Activated T-helper 1 cell treated with anti-CD3 and anti-CD28 coated beads, Interleukin-12 subunit alpha, Interleukin-12 subunit beta, Interleukin-2, Interleukin-4 antibody, amounts not matched to agents 30 ng/mL and 10 ng/mL and 1 ng/mL, durations not matched to agents 14 hours and 24 hours and 36 hours (primary cell): ENCODE measurements around the gene NUP98. TPM values are rescaled to one million over a fixed set of nuclear protein-coding genes. Genes with fewer than 3 reads are reported as not detected.
"Not testable (repeated sequence)": the region's sequence is repeated elsewhere in the genome, so short reads cannot be mapped to it uniquely, and the experiment has no call there.

ENCODE experiments used
- DNase-seq: peaks from one replicate; pipeline ENCODE4 v3.0.0; 2021; ENCODE audit warnings: low spot score
- H3K27ac Mint-ChIP-seq: one replicate; pipeline ENCODE4 v1.8.0; 2021; ENCODE audit warnings: mild to moderate bottlenecking, mixed read lengths
- H3K27me3 Mint-ChIP-seq: one replicate; pipeline ENCODE4 v1.8.0; 2022; ENCODE audit warnings: mild to moderate bottlenecking, moderate library complexity, mixed read lengths; ENCODE audit not compliant: insufficient read depth
- H3K36me3 Mint-ChIP-seq: one replicate; pipeline ENCODE4 v1.8.0; 2021; ENCODE audit warnings: low read depth, mixed read lengths
- H3K4me1 Mint-ChIP-seq: one replicate; pipeline ENCODE4 v1.8.0; 2021; ENCODE audit warnings: low read depth, mixed read lengths
- H3K4me3 Mint-ChIP-seq: one replicate; pipeline ENCODE4 v1.8.0; 2021; ENCODE audit warnings: mild to moderate bottlenecking, moderate library complexity, mixed read lengths
- H3K9me3 Mint-ChIP-seq: one replicate; pipeline ENCODE4 v1.8.0; 2021; ENCODE audit warnings: mixed read lengths
- intact Hi-C: fragments of 100-400 bp; cut with micrococcal nuclease; formaldehyde crosslinking; loops from one replicate; pipeline ENCODE4 v1.15.1; 2024
- total RNA-seq: library from RNA; stranded (reverse); gene quantifications from 2 replicates; pipeline ENCODE4 v1.2.3, GENCODE V29; 2022

Gene NUP98
- total RNA-seq, 1 donor from 2014 or later, result 122 TPM

GRCh38 chr11:3648843-3649242 is 148.5 kb downstream of the NUP98 start:
- intact Hi-C loops, H3K4me3 Mint-ChIP-seq, H3K36me3 Mint-ChIP-seq, H3K9me3 Mint-ChIP-seq, DNase-seq, H3K27ac Mint-ChIP-seq, H3K4me1 Mint-ChIP-seq: not testable (repeated sequence)
- H3K27me3 Mint-ChIP-seq, result peaks cover 16% of the 10 kb centered on the region

GRCh38 chr11:3645552-3645951 is 151.8 kb downstream of the NUP98 start:
- peaks cover 4% of the 10 kb centered on the region for H3K4me1 Mint-ChIP-seq
- no peaks in the 10 kb centered on the region for H3K9me3 Mint-ChIP-seq
- H3K36me3 Mint-ChIP-seq, result no peaks in the 10 kb centered on the region
- H3K27ac Mint-ChIP-seq, result no peak overlapping the region
- H3K4me3 Mint-ChIP-seq, result no peak overlapping the region
- DNase-seq, result no peak
- H3K27me3 Mint-ChIP-seq, result peaks cover 34% of the 10 kb centered on the region
- intact Hi-C loops, result no loop called here

GRCh38 chr11:3644817-3645235 is 152.5 kb downstream of the NUP98 start, which contains the start of gene ART1:
TSS of gene ART1 (plus strand) at chr11:3645128. CDS start at chr11:3659214, 14,086 bp downstream.
- no peaks in the 10 kb centered on the region for H3K9me3 Mint-ChIP-seq
- H3K27me3 Mint-ChIP-seq, result peaks cover 37% of the 10 kb centered on the region
- DNase-seq, result no peak
- no peaks in the 10 kb centered on the region for H3K36me3 Mint-ChIP-seq
- intact Hi-C loops, result no loop called here
- H3K27ac Mint-ChIP-seq, result no peak within 1 kb of the TSS
- H3K4me1 Mint-ChIP-seq, result peaks cover 4% of the 10 kb centered on the region
- no peak within 1 kb of the TSS for H3K4me3 Mint-ChIP-seq

- H3K4me1 Mint-ChIP-seq, H3K9me3 Mint-ChIP-seq, intact Hi-C loops, DNase-seq, H3K27ac Mint-ChIP-seq, H3K36me3 Mint-ChIP-seq: not testable (repeated sequence)
- Mint-ChIP-seq H3K4me3 (peak overlapping the region; percentile 66), H3K27me3 (peaks cover 32% of the 10 kb centered on the region)
These were observed 154.2 kb downstream of the NUP98 start for GRCh38 chr11:3643102-3643546.

GRCh38 chr11:3642071-3642951 is 155.0 kb downstream of the NUP98 start:
- Mint-ChIP-seq H3K4me1 (peaks cover 4% of the 10 kb centered on the region), H3K27ac (no peak overlapping the region), H3K4me3 (peak overlapping the region; percentile 66), H3K36me3 (no peaks in the 10 kb centered on the region), H3K9me3 (no peaks in the 10 kb centered on the region), H3K27me3 (peaks cover 32% of the 10 kb centered on the region)
- peak; percentile 68 for DNase-seq
- intact Hi-C loops, result no loop called here

GRCh38 chr11:3641701-3642070 is 155.7 kb downstream of the NUP98 start, which contains the start of gene ART5:
TSS of gene ART5 (minus strand) at chr11:3641992. CDS start at chr11:3641862, 130 bp downstream.
- Mint-ChIP-seq H3K36me3 (no peaks in the 10 kb centered on the region), H3K4me3 (peak within 1 kb of the TSS; percentile 66), H3K9me3 (no peaks in the 10 kb centered on the region), H3K27ac (no peak within 1 kb of the TSS), H3K4me1 (peaks cover 4% of the 10 kb centered on the region), H3K27me3 (peaks cover 32% of the 10 kb centered on the region)
- no peak for DNase-seq
- intact Hi-C loops, result no loop called here

GRCh38 chr11:3641191-3641590 is 156.2 kb downstream of the NUP98 start:
- Mint-ChIP-seq H3K36me3 (no peaks in the 10 kb centered on the region), H3K4me1 (peaks cover 4% of the 10 kb centered on the region), H3K27me3 (peaks cover 35% of the 10 kb centered on the region), H3K27ac (no peak overlapping the region), H3K4me3 (peak overlapping the region; percentile 37), H3K9me3 (no peaks in the 10 kb centered on the region)
- DNase-seq, result no peak
- intact Hi-C loops, result no loop called here

GRCh38 chr11:3639841-3640240 is 157.5 kb downstream of the NUP98 start:
- Mint-ChIP-seq H3K4me1 (peaks cover 4% of the 10 kb centered on the region), H3K9me3 (no peaks in the 10 kb centered on the region), H3K27me3 (peaks cover 34% of the 10 kb centered on the region), H3K27ac (no peak overlapping the region), H3K4me3 (no peak overlapping the region), H3K36me3 (no peaks in the 10 kb centered on the region)
- no peak for DNase-seq
- intact Hi-C loops, result no loop called here

- Mint-ChIP-seq H3K4me1 (peaks cover 4% of the 10 kb centered on the region), H3K36me3 (no peaks in the 10 kb centered on the region), H3K9me3 (no peaks in the 10 kb centered on the region), H3K27ac (no peak overlapping the region), H3K27me3 (peaks cover 32% of the 10 kb centered on the region), H3K4me3 (no peak overlapping the region)
- no peak for DNase-seq
- intact Hi-C loops, result no loop called here
These were observed 158.8 kb downstream of the NUP98 start for GRCh38 chr11:3638513-3638912.

- Mint-ChIP-seq H3K27ac (no peak overlapping the region), H3K4me3 (no peak overlapping the region), H3K4me1 (peaks cover 4% of the 10 kb centered on the region), H3K27me3 (peaks cover 21% of the 10 kb centered on the region), H3K36me3 (no peaks in the 10 kb centered on the region), H3K9me3 (no peaks in the 10 kb centered on the region)
- intact Hi-C loops, result no loop called here
- no peak for DNase-seq
These were observed 160.2 kb downstream of the NUP98 start for GRCh38 chr11:3637201-3637600.

- Mint-ChIP-seq H3K4me3 (no peak overlapping the region), H3K27me3 (peaks cover 12% of the 10 kb centered on the region), H3K4me1 (no peaks in the 10 kb centered on the region), H3K9me3 (no peaks in the 10 kb centered on the region), H3K27ac (no peak overlapping the region), H3K36me3 (no peaks in the 10 kb centered on the region)
- intact Hi-C loops, result no loop called here
- no peak for DNase-seq
These were observed 161.5 kb downstream of the NUP98 start for GRCh38 chr11:3635641-3636375.

- H3K27ac Mint-ChIP-seq, result no peak overlapping the region
These were observed 165.2 kb downstream of the NUP98 start for GRCh38 chr11:3632070-3632660.

GRCh38 chr11:3631331-3631730 is 166.0 kb downstream of the NUP98 start:
- Mint-ChIP-seq H3K36me3 (no peaks in the 10 kb centered on the region), H3K27me3 (peaks cover 4% of the 10 kb centered on the region), H3K4me1 (no peaks in the 10 kb centered on the region), H3K4me3 (no peak overlapping the region), H3K27ac (no peak overlapping the region), H3K9me3 (no peaks in the 10 kb centered on the region)
- intact Hi-C loops, result no loop called here
- DNase-seq, result no peak

More at GRCh38 chr11:3632070-3632660, 165.2 kb downstream of the NUP98 start:
- Mint-ChIP-seq H3K36me3 (no peaks in the 10 kb centered on the region), H3K27me3 (peaks cover 6% of the 10 kb centered on the region), H3K4me3 (no peak overlapping the region), H3K9me3 (no peaks in the 10 kb centered on the region), H3K4me1 (no peaks in the 10 kb centered on the region)
- DNase-seq, result no peak
- intact Hi-C loops, result no loop called here
